Activated gamma-delta T cell treated with anti-CD3 and anti-CD28 coated beads, Interleukin-2, amount 50 U/mL, for 16 hours (primary cell): ENCODE measurements around the gene SCLY.

Experiments used
- DNase-seq: peaks from one replicate; pipeline ENCODE4 v3.0.0-alpha.2; 2020; ENCODE audit warnings: low read depth

The SCLY gene

DNA sequence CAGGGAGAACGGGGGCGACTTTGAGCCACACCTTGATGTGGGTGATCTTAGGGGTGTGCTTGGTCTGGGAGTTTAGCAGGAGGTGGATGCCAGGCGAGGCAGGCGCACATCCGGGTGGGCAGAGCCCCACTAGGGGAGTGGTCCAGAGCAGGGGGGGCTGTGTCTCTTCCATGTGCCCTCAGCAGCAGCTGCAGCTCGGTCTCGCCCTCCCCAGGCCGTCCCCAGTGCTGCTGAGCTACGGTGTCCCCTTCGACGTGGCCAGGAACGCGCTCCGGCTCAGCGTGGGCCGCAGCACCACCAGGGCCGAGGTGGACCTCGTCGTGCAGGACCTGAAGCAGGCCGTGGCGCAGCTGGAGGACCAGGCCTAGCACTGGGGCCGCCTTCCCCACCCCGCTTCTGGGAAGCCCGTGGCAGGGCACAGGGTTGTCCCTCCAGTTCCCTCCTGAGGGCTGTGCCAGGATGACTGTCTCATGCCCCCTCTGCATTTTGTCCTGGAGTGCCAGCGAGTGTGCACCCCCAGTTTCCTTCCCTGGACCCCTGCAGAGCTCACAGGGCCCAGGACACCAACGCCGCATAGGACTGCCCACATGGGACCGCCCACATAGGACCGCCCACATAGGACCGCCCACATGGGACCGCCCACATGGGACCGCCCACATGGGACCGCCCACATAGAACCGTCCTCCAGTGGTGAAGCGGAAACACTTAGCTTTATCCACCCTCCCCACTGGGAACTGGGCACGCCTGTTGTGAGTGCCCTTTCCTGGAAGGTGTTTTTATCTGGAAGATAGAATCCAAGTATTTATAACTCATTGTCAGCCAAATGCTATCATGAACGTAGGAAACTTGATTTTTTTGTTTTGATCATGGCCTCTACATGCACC is 37.4 kb downstream of the SCLY start:
- no peak for DNase-seq

DNA sequence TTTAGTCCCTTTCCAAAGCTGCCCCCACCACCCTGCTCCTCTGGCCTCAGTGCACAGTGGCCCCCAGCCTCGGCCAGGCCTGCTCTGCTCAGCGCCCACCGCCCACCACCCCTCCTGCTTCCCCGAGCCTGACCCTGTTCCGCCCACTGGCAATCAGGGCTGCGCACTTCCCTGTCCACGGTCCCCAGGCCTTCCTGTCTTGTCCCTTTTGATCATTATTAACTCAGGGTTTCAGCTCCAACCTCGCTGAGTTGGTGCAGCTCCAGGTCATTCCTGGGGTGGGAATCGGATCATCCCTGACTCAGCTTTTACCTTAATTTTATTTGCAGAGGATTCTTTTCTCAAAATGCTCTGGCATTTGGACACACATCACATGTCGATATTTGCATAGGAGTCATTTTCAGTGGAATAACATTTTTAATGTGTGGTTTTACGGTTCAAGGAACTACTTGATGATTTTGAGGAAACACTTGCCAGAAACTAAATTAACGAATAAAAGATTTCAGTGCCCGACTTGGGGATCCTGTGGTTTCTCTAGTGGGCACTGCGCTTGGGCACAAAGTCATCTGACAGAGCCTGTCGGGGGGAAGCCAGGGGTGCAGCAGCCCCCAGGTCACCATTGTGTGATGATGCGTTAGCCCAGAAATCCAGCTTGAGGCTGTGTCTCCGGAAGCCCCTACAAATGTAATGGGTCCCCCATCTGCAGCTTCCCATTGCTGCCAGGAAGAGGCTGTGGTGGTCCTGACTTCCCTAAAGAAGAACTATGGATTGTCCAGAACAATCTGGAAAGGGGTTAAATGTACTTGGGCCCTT is 38.3 kb downstream of the SCLY start:
- no peak for DNase-seq

DNA sequence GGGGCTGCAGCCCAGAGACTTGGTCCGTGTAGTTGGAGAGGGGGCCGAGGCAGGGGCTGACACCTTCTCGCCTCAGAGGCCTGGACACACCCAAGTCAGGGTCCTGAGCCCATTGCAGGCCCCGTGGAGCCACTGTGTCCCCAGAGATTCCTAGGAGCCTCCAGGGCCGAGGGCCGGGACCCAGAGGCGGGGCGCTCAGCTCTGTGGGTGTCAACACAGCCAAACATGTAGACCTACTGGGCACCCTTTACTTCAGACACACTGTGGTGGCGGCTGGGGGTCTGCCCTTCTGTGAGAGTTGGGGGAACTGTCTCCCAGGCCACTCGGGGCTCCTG is 38.9 kb downstream of the SCLY start:
- DNase-seq: no peak

DNA sequence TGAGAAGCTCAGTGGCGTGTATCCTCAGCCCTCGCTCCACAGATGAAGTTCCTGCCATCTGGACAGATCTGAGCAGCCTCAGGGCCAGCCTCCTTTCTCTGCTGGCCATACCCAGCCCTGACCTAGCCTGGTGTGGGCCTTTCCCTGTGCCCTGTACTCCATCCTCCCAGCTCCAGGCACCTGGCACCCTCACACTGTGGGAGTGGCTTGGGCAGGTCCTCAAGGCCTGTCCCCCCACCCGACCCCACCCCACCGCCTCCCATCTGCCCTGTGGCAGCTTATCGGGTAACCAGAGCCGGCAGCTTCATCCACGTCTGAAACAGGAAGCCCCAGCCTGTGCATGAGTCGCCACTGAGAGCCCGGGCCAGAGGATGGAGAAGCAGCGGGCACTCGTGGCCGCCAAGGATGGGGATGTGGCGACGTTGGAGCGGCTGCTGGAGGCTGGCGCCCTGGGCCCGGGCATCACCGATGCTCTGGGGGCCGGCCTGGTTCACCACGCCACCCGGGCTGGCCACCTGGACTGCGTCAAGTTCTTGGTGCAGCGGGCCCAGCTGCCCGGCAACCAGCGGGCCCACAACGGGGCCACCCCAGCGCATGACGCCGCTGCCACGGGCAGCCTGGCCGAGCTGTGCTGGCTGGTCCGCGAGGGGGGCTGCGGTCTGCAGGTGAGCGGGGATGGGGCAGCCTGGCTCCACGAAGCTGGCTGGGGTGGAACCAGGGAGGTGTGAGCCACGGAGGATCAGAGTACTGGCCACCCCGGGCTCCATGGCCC is 39.4 kb downstream of the SCLY start, which contains the start of gene ESPNL:
ESPNL (plus strand) TSS at position 292 of the 772 bp plus-strand sequence; CDS start at position 372, 80 bp downstream.
- no peak for DNase-seq

DNA sequence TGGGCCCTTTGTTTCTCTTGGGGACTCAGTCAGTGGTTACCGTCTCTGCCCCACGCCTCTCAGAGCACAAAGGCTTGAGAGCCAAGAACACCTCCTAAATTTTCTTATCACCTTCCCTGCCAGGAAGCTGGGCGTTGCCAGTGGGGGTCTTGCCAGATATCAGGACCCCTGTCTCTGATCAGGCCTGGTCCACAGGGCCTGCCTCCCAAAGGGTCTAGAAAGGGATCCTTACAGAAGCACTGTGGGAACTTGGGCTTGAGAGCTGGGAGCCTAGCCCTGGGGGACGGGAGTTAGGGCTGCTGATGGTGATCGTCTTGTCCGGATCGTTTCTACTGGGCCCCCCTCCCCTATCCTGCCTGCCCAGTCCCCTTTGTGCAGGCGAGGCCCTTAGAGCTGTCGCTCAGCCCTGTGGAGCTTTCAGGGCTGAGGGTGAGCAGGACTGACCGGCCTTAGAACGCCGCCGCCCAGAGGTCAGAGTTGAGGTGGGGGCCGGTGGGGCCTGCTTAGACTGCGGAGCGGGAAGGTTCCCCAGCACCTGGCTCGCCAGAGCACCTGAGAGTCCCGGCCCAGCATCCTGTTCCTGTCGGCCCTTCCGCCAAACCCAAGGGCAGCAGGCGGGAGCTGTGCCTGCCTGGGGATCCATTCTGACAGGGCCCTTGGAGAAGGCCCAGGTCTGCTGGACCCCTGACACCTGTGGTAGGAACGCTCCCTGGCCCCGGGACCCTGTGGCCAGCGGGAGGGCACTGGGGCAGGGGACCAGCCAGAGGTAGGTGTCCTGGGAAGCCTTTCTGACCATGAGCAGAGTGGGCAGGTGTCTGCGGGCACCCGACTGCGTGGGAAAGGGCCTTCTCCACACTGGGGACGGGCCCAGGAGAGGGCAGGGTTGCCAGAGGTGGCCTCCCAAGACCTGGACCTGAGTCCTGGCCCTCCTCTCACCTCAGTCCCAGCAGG is 40.3 kb downstream of the SCLY start:
- DNase-seq: no peak

DNA sequence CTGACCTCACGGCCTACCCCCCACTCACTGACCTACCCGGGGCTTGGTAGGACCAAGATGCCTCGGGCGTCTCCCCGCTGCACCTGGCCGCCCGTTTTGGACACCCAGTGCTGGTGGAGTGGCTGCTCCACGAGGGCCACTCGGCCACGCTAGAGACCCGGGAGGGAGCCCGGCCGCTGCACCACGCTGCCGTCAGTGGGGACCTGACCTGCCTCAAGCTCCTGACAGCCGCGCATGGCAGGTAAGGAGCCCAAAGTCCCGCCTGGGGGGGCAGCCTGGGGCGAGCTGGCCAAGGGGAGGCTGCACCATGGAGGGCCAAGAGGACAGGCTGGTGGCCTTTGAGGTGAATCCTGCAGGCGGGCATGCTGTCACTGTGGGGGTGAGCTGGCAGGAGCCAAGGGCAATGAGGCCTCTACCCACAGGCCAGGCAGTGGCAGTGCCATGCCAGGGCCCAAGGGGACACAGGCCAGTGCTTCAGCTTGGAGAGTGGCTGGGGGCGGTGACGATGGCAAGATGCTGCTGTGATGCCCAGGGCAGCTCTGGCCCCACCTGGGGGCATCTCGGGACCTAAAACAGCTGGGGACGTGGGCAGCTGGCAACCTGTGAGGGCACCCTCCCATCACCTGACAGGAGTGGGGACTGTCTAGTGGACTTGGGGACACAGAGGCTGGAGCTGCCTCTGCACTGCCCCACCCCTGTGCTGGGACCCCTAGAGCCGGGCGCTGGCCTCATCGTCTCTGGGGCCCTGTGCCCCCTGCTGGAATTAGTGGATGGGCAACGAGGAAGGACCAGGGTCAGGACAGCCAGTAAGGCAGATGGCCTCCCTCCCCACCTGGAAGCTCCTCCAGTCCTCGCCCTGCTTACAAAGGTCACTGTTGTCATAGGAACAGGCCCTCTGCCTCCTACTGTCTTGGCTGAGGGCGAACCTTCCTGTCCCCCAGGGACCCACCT is 41.4 kb downstream of the SCLY start:
- no peak for DNase-seq

DNA sequence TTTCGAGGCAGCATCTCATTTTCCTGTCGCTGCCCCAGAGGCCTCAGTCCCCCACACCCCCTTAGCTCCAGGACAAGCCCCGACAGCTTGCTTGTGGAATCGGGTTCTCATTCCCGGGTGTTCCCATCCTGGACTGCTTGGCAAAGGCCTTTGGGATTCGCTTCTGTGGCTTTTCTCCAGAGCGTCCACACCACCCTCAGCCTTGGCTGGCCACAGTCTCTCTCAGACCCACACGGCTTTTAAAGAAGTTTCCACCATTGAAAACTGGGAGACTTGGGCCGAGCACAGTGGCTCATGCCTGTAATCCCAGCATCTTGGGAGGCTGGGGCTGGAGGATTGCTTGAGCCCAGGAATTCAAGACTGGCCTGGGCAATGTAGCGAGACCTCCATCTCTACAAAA is 42.1 kb downstream of the SCLY start:
- no peak for DNase-seq

DNA sequence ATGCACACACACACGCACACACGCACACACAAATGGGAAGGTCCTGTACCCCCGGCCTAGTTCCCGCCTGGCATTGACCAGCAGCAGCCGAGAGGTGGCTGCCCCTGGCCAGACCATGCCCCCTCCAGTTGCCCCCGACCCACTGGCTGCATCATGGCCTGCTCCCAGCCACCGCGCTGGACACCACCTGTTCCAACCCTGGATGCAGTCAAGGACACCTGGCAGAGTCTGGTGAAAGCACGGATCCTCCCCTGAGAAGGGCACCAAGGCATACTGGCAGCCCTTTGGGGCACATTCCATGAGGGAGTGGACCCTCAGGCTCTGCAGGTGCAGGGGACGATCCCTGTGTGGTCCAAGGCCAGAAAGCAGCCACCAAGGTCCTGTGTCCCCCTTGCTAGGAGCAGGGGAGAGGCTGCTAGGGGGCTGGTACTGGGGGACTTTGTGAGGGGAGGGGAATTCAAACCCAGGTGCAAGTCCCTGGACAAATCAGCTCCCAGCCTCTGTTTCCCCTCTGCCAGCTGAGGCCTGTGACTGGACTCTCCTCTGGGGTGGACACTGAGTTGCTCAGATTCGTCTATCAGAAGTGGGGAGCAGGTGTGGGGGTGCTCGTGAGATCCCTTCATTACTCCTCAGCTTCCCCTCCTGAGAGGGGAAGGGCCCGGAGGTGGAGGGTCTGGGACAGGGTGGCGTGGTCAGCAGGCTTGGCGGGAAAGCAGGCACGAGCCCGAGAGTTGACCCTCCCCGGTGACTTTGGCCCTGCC is 42.8 kb downstream of the SCLY start:
- no peak for DNase-seq

DNA sequence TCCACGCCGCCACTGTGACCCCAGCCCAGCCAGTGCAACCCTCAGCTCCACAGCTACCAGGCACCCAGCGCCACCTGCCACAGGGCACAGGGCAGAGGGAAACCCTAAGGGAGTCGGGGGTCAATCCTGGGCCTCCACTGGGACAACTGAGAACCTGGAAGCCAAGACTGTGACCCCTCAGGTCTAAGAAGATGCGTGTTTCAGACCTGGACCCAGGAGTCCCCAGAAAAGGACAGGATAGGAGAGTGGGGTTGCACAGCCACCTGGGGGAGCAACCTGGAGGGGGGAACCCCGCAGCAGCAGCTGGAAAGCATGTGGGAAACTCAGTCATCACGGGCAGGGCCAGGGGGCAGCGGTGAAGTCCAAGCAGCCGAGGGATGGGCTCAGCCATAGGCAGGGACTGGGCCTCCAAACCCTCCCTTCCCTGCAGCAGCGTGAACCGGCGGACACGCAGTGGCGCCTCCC is 43.5 kb downstream of the SCLY start:
- DNase-seq: no peak

DNA sequence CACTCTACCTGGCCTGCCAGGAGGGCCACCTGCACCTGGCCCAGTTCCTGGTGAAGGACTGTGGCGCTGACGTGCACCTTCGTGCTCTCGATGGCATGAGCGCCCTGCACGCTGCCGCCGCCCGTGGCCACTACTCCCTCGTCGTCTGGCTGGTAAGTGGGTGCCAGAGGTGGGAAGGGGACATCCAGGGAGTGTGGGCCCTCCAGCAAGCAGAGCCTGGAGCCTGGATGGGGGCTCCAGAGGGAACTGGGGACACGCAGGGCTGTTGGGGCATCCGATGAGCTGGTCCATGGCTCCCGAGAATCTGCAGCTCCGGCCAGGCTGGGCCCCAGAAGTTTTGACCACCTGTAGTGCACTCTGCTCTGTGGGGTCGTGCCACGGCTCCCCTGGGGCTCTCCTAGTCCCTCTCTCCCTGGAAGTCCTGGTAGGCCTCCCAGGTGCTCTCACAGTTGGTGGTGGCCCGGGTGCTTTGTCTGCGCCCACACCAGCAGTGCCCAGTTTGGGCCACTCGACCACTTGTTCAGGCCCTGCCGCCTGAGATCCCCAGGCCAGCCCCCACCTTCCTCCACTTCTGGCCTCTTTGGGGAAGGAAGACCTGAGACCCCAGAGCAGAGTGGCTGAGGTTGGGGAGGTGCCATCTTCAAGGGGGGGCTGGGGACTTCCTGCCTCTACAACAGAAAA is 44.0 kb downstream of the SCLY start:
- DNase-seq: no peak

DNA sequence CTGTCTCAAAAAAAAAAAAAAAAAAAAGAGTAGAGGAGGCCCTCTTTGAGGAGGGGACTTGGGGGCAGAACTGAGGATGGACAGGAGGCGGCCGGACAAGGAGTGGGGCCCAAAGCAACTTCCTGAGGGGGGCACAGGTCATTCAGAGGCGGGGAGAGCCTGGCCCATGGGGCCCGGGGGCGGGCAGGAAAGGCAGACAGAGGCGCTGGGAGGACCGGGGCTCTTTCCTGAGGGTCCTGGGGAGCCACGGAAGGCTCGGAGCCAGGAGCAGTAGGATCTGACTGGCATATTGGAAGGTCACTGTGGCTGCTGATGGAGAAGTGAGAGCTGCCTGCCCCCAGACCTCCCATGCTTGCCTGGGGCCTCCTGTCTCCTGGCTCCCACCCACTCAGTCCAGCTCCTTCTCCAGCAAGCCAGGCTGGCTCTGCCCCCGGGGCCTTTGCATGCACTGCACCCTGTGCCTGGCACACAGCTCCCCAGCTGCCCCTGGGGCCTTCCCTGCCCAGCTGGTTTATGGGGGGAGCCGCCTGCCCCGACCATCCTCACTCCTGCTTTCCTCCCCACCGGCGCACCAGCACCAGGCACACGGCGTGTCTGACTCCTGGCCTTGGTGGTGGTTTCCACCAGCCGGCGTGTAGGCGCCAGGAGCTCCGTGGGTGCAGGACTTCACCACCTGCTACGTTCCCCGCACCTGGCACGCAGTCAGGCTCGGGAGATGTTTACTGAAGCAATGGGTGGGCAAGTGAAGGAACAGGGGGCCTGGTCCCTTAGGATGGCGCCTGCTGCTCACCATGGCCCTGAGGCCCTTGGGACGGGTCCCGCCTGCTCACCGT is 44.9 kb downstream of the SCLY start:
- DNase-seq: no peak

DNA sequence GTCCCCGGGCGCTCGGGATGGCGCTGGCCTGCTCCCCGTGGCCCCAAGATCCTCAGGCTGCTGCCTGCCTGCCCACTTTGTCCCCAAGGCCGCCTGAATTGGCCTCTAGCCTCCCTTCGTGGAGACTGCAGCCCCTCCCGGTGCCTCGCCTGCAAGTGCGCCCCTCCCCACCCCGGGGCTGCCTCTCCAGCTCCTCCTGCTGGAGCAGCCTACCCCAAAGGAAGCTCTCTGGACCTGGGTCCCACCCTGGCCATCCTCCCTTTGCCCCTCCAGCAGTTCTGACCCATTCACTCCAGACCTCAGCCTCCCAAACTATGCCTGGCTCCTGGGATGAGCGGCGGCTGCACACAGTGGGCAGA is 45.5 kb downstream of the SCLY start:
- DNase-seq: no peak

DNA sequence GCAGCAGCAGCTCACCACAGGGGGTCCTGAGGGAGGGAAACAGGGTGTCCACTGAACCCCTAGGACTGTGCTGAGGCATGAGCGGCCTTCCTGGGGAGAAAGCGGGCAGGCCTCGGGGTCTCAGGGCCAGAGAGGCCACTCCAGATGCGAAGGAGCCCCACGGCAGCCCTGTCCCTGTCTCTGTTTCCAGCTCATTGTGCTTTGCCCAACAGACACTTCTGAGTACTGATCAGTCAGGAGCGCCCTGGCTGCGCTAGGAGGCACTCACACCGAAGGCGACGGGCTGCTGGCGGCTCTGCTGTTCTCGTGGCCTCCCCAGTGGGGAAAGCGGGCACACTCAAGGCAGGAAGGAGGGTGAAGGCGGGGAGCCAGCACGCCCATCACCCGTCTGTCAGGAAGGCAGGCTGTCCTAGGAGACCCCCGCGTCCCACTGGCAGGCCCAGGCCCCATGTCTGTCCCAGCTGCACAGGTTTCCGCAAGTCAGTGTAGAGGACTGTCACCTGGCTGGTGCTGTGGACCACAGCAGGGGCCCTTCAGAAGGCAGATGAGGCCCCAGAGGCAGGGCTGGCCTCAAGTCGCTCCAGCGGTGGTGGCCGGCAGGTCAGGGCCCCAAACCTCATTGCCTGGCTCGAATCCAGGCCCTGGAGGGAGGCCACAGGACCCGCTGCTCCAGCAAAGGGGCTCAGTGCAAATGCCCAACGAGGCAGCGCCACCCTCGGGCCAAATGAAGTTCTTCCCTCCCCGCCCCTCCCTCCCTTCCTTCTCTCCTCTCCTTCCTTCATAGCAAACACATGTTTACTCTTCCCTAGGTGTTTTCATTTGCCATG is 46.1 kb downstream of the SCLY start:
- DNase-seq: no peak

DNA sequence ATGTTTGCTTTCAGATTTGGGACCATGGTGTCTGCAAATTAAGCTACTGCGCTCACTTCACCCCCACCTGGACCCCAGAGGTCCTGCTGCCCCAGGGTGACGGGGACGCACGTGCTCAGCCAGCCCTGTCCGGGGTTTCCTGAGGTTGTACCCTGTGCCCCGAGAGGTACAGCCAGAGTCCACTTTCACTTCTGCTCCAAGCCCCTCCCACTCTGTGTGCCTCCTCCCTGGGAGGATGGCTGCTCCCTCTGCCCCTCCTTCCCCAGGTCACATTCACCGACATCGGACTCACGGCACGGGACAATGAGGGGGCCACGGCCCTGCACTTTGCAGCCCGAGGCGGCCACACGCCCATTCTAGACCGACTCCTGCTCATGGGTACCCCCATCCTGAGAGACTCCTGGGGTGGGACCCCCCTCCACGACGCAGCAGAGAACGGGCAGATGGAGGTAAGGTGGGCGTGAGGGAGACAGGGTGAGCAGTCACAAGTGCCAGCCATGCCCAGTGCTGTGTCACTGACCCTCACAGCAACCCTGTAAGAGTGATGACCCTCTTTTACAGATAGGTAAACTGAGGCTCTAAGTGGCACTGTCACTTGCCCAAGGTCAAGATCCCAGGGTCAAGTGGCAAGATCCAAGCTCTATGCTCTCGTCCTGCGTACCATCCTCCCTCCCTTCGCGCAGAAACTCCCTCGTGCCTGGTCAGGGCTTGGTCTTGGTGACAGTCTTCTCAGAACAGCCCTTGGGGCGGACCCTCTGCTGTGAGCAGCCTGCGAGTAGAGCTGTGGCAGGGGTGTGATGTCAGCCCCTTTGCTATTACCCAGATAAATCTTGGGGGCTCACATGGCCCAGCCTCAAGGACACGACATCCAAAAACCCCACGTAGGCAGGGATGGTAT is 47.0 kb downstream of the SCLY start:
- no peak for DNase-seq

DNA sequence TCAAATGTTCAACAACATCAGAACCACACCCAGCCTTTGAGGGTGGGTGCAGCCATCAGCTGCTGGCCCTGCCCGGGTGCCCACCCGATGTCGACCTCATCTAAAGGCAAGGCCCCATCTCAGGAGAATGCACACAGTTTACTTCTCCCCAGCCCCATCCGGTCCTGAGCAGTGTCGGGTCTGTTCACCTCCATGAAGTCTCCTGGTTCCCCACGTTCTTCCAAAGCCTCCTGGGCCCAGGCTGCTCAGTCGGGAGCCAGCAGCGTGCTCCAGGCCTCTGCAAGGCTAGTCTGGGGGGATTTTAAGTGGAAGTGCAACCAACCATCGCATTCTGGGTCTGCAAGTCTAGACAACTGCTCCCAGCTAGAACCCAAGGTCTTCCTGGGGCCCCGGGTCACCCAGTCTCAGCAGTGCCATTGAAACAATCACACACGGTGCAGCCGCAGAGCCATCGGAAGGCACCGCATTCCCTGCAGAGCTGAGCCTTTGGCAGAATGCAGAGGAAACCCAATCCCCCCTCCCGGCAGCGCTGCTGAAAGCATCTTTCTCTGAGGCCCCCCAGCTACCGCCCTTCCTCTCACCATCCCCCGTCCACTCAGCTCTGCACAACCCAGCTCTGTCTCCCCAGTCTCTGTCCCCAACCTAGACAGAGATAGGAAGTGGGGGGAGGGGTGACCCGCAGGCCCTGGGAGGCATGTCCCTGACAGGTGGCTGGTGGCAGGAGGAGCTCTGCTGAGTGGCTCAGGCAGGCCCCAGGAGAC is 47.8 kb downstream of the SCLY start:
- no peak for DNase-seq
